SU-DHL-6 (cell line): ENCODE measurements around the gene GJD4.

Source experiments
- H2AFZ ChIP-seq: fragments of 200-600 bp; sonication (generic); 2 replicates; pipeline ENCODE4 v1.6.1; 2014; ENCODE audit warnings: low read depth, mild to moderate bottlenecking, moderate library complexity, mixed read lengths, antibody characterized with exemption, low read length; ENCODE audit not compliant: severe bottlenecking
- H3F3A ChIP-seq: fragments of 200-600 bp; shearing (Covaris generic); 2 replicates; pipeline ENCODE4 v1.6.0; 2016; ENCODE audit warnings: antibody characterized with exemption, mild to moderate bottlenecking; ENCODE audit not compliant: insufficient read depth
- H3K27ac ChIP-seq: fragments of 200-600 bp; sonication (generic); 2 replicates; pipeline ENCODE4 v1.5.1; 2016; ENCODE audit warnings: low read depth, mild to moderate bottlenecking, low read length, moderate library complexity, mixed read lengths
- H3K27me3 ChIP-seq: fragments of 200-600 bp; sonication (generic), shearing (Covaris generic); 2 replicates; pipeline ENCODE4 v1.6.0; 2014; ENCODE audit warnings: mild to moderate bottlenecking, low read length
- H3K36me3 ChIP-seq: fragments of 200-600 bp; sonication (generic); 2 replicates; pipeline ENCODE4 v1.6.1; 2014; ENCODE audit warnings: mild to moderate bottlenecking, low read length, mixed read lengths
- H3K4me2 ChIP-seq: fragments of 300-600, 200-600 bp; shearing (Covaris generic), sonication (generic); 2 replicates; pipeline ENCODE4 v1.6.0; 2014; ENCODE audit warnings: low read length, low read depth, mild to moderate bottlenecking; ENCODE audit not compliant: poor library complexity, severe bottlenecking
- H3K4me3 ChIP-seq: fragments of 200-600 bp; sonication (generic); 2 replicates; pipeline ENCODE4 v1.5.1; 2014; ENCODE audit warnings: antibody characterized with exemption, low read length, mild to moderate bottlenecking, mixed read lengths; ENCODE audit not compliant: insufficient read depth, poor library complexity, severe bottlenecking
- H3K79me2 ChIP-seq: fragments of 200-600 bp; sonication (generic); 2 replicates; pipeline ENCODE4 v1.6.1; 2014; ENCODE audit warnings: mild to moderate bottlenecking, low read length, moderate library complexity; ENCODE audit not compliant: insufficient read depth
- H3K9ac ChIP-seq: fragments of 200-600 bp; sonication (generic); 2 replicates; pipeline ENCODE4 v1.7.0; 2014; ENCODE audit warnings: mild to moderate bottlenecking, low read length
- H3K9me2 ChIP-seq: fragments of 200-600 bp; sonication (generic); replicated peaks from 2 replicates; pipeline ENCODE4 v1.6.1; 2014; ENCODE audit warnings: low read length; ENCODE audit not compliant: insufficient read depth
- H3K9me3 ChIP-seq: fragments of 200-600 bp; sonication (generic); 2 replicates; pipeline ENCODE4 v1.6.1; 2014; ENCODE audit warnings: low read length, mixed read lengths; ENCODE audit not compliant: insufficient read depth
- H4K20me1 ChIP-seq: fragments of 200-600 bp; sonication (generic); 2 replicates; pipeline ENCODE4 v1.6.1; 2014; ENCODE audit warnings: low read depth, mild to moderate bottlenecking, antibody characterized with exemption, low read length, moderate library complexity, mixed read lengths
- EZH2phosphoT487 ChIP-seq: fragments of 200-600 bp; sonication (generic), shearing (Covaris generic); conservative IDR thresholded peaks from 2 replicates; pipeline ENCODE4 v1.6.1; 2018; ENCODE audit warnings: mild to moderate bottlenecking, antibody characterized with exemption, low read length, moderate library complexity, mixed read lengths
- TF ChIP-seq, protein P1 (sequence below): fragments of 200-600 bp; sonication (generic); IDR thresholded peaks from one replicate; pipeline ENCODE4 v1.5.1; 2017; ENCODE audit warnings: antibody characterized with exemption, mild to moderate bottlenecking, low read length, moderate library complexity; ENCODE audit not compliant: insufficient read depth, poor library complexity, severe bottlenecking

Gene GJD4

DNA sequence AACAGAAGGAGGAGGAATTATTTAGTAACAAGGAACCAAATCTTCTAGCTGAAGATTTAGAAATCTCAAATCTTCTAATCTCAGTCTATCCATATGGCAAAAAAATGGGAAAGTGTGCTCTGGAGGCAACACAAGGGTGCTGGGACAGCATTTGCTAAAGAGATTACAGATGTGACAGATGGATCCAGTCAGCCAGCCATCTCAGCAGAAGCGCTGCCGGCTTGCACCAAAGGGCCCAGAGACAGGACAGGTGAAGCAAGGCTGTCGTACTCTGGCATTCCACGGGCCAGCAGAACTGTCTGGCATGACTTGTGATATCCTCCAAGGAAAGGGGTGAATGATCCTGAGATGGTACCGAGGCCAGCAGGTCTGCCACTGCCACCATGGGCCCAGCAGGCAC, 45.7 kb upstream of the GJD4 start:
- Histone ChIP-seq H3K9me2 (no peaks in the 10 kb centered on the region), H3K4me2 (no peak overlapping the region), H3K79me2 (no peaks in the 10 kb centered on the region), H2AFZ (no peak overlapping the region), H3F3A (no peaks in the 10 kb centered on the region), H3K36me3 (no peaks in the 10 kb centered on the region), H3K27me3 (no peaks in the 10 kb centered on the region), H4K20me1 (no peaks in the 10 kb centered on the region), H3K27ac (no peak overlapping the region), H3K9me3 (no peaks in the 10 kb centered on the region), H3K4me3 (no peak overlapping the region), H3K9ac (no peak overlapping the region)
- TF ChIP-seq EZH2phosphoT487, result no peak
- TF ChIP-seq, protein P1, sequence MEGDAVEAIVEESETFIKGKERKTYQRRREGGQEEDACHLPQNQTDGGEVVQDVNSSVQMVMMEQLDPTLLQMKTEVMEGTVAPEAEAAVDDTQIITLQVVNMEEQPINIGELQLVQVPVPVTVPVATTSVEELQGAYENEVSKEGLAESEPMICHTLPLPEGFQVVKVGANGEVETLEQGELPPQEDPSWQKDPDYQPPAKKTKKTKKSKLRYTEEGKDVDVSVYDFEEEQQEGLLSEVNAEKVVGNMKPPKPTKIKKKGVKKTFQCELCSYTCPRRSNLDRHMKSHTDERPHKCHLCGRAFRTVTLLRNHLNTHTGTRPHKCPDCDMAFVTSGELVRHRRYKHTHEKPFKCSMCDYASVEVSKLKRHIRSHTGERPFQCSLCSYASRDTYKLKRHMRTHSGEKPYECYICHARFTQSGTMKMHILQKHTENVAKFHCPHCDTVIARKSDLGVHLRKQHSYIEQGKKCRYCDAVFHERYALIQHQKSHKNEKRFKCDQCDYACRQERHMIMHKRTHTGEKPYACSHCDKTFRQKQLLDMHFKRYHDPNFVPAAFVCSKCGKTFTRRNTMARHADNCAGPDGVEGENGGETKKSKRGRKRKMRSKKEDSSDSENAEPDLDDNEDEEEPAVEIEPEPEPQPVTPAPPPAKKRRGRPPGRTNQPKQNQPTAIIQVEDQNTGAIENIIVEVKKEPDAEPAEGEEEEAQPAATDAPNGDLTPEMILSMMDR, result no peak

DNA sequence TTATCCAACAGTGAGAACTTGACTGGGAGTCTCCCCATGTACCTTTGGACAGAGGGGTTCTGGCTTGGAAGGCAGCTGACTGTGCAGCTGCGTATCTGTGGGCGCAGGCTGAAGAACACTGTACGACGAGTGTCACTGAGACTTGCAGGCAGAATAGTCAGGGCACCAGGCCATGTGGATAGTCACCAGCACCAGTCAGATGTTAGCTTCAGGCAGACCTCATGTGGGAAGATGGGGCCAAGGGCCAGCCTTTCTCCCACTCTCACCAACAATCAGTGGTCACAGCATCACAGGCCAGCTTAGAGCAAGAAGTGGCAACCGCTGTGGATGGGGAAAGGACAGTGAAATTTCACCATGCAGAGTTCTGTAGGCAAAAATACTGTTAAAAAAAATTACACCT, 43.4 kb upstream of the GJD4 start:
- H3K27ac ChIP-seq, result no peak overlapping the region
- no peaks in the 10 kb centered on the region for H3K9me2 ChIP-seq
- no peaks in the 10 kb centered on the region for H3K79me2 ChIP-seq
- H3K4me3 ChIP-seq, result no peak overlapping the region
- no peak for TF ChIP-seq EZH2phosphoT487
- TF ChIP-seq, protein P1, result no peak
- H3K36me3 ChIP-seq, result no peaks in the 10 kb centered on the region
- H3F3A ChIP-seq, result no peaks in the 10 kb centered on the region
- H3K9ac ChIP-seq, result no peak overlapping the region
- H4K20me1 ChIP-seq, result no peaks in the 10 kb centered on the region
- no peaks in the 10 kb centered on the region for H3K9me3 ChIP-seq
- no peaks in the 10 kb centered on the region for H3K27me3 ChIP-seq
- no peak overlapping the region for H3K4me2 ChIP-seq
- no peak overlapping the region for H2AFZ ChIP-seq

DNA sequence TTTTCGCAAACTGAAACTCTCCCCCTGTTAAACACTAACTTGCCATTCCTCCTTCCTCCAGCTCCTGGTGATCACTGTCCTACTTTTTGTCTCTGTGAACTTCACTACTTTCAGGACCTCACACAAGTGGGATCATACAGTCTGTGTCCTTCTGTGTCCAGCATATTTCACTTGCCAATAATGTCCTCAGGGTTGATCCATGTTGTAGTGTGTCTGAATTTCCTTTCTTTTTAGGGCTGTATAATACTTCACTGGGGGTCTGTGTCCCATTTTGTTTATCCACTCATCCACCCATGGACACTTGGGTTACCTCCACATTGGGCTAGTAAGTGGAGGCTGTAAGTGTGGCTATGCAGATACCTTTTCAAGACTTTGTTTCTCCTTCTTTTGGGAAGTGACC, 42.7 kb upstream of the GJD4 start:
- Histone ChIP-seq H2AFZ (no peak overlapping the region), H3K4me2 (no peak overlapping the region), H3K36me3 (no peaks in the 10 kb centered on the region), H3K9ac (no peak overlapping the region), H3K27me3 (no peaks in the 10 kb centered on the region), H4K20me1 (no peaks in the 10 kb centered on the region), H3K27ac (no peak overlapping the region), H3K4me3 (no peak overlapping the region), H3F3A (no peaks in the 10 kb centered on the region), H3K9me2 (no peaks in the 10 kb centered on the region), H3K9me3 (no peaks in the 10 kb centered on the region), H3K79me2 (no peaks in the 10 kb centered on the region)
- no peak for TF ChIP-seq EZH2phosphoT487
- TF ChIP-seq, protein P1, result no peak
